IMR-90 (cell line): ENCODE data around the gene MRPL20. TPM values are rescaled to one million over a fixed set of nuclear protein-coding genes. Genes with fewer than 3 reads are reported as not detected.

Experiments used
- ATAC-seq: fragments of 200-7000 bp; cut with Tn5 transposase; 2 replicates; pipeline ENCODE4 v1.9.1; 2020; ENCODE audit warnings: low read depth, mild to moderate bottlenecking, moderate library complexity
- BruUV-seq: library from RNA; stranded (reverse); fragments of 400-500 nt; replicated peaks from 2 replicates; lab custom pipeline; 2021; lab: Mats Ljungman, UMichigan
- CTCF ChIA-PET: fragments of 300-600 bp; formaldehyde crosslinking; extraction: SDS; loops from one replicate; lab custom pipeline; 2021; ENCODE audit warnings: antibody characterized with exemption; lab: Yijun Ruan, JAX
- POLR2A ChIA-PET: fragments of 300-600 bp; sonication (Branson Sonifier 250); formaldehyde crosslinking; loops from one replicate; lab custom pipeline; 2022; ENCODE audit warnings: antibody characterized with exemption; ENCODE audit not compliant: unreplicated experiment; lab: Charles Lee
- DNase-seq: peaks from one replicate; pipeline ENCODE4 v3.0.0; 2013
- H2AFZ ChIP-seq: replicated peaks from 2 replicates; pipeline ENCODE3; 2013; ENCODE audit warnings: low read length, mild to moderate bottlenecking; ENCODE audit not compliant: poor library complexity
- H2AK5ac ChIP-seq: 2 replicates; pipeline ENCODE4 v1.6.1; 2013; ENCODE audit warnings: low read depth, low read length, inconsistent platforms
- H2AK9ac ChIP-seq: replicated peaks from 2 replicates; pipeline ENCODE3; 2013; ENCODE audit warnings: mild to moderate bottlenecking, low read depth, low read length, moderate library complexity; ENCODE audit not compliant: poor library complexity
- H2BK120ac ChIP-seq: 2 replicates; pipeline ENCODE4 v1.6.1; 2013; ENCODE audit warnings: low read depth, low read length, inconsistent platforms
- H2BK15ac ChIP-seq: 3 replicates; pipeline ENCODE4 v1.6.1; 2013; ENCODE audit warnings: low read depth, low read length, inconsistent platforms
- H2BK20ac ChIP-seq: 2 replicates; pipeline ENCODE4 v1.6.1; 2013; ENCODE audit warnings: low read depth, mild to moderate bottlenecking, inconsistent platforms, low read length, moderate library complexity
- H2BK5ac ChIP-seq: 2 replicates; pipeline ENCODE4 v1.6.1; 2013; ENCODE audit warnings: mild to moderate bottlenecking, low read depth, low read length, inconsistent platforms; ENCODE audit not compliant: poor library complexity, severe bottlenecking
- H3K14ac ChIP-seq: replicated peaks from 2 replicates; pipeline ENCODE4 v1.6.1; 2013; ENCODE audit warnings: low read depth, low read length, inconsistent platforms
- H3K18ac ChIP-seq: 2 replicates; pipeline ENCODE4 v1.6.1; 2013; ENCODE audit warnings: low read depth, low read length, control low read depth
- H3K23ac ChIP-seq: 2 replicates; pipeline ENCODE4 v1.6.1; 2013; ENCODE audit warnings: low read depth, low read length, inconsistent platforms
- H3K27ac ChIP-seq: 2 replicates; pipeline ENCODE4 v1.5.1; 2013; ENCODE audit warnings: mild to moderate bottlenecking, control low read depth, low read length; ENCODE audit not compliant: insufficient read depth
- H3K27me3 ChIP-seq: 2 replicates; pipeline ENCODE4 v1.6.1; 2013; ENCODE audit warnings: low read length; ENCODE audit not compliant: control insufficient read depth, insufficient read depth
- H3K36me3 ChIP-seq: 2 replicates; pipeline ENCODE4 v1.6.1; 2013; ENCODE audit warnings: low read length, mixed read lengths; ENCODE audit not compliant: control insufficient read depth, insufficient read depth
- H3K4ac ChIP-seq: 2 replicates; pipeline ENCODE4 v1.6.1; 2013; ENCODE audit warnings: low read depth, low read length, inconsistent platforms
- H3K4me1 ChIP-seq: 2 replicates; pipeline ENCODE4 v1.6.1; 2013; ENCODE audit warnings: low read length, mixed read lengths; ENCODE audit not compliant: control insufficient read depth, insufficient read depth
- H3K4me2 ChIP-seq: 2 replicates; pipeline ENCODE4 v1.6.1; 2013; ENCODE audit warnings: low read depth, mild to moderate bottlenecking, control low read depth, low read length, moderate library complexity
- H3K4me3 ChIP-seq: 2 replicates; pipeline ENCODE4 v1.5.1; 2013; ENCODE audit warnings: low read depth, mild to moderate bottlenecking, control low read depth, low read length, moderate library complexity; ENCODE audit not compliant: insufficient read depth
- H3K56ac ChIP-seq: 2 replicates; pipeline ENCODE4 v1.6.1; 2013; ENCODE audit warnings: low read length, inconsistent platforms; ENCODE audit not compliant: insufficient read depth; ENCODE audit errors: extremely low read depth
- H3K79me1 ChIP-seq, 2 experiments: 2 replicates each; pipeline ENCODE4 v1.6.1; 2013; ENCODE audit warnings: low read length in 2 of 2, inconsistent platforms in 1 of 2, low read depth in 1 of 2
- H3K9ac ChIP-seq: 2 replicates; pipeline ENCODE4 v1.6.1; 2013; ENCODE audit warnings: low read depth, low read length, control low read depth
- H3K9me1 ChIP-seq: 2 replicates; pipeline ENCODE4 v1.6.1; 2013; ENCODE audit warnings: low read length, inconsistent platforms; ENCODE audit not compliant: insufficient read depth
- H3K9me3 ChIP-seq: 2 replicates; pipeline ENCODE4 v1.6.1; 2013; ENCODE audit warnings: low read length; ENCODE audit not compliant: control insufficient read depth, insufficient read depth
- H4K20me1 ChIP-seq: 2 replicates; pipeline ENCODE4 v1.6.1; 2013; ENCODE audit warnings: low read length, inconsistent platforms; ENCODE audit not compliant: insufficient read depth
- H4K5ac ChIP-seq: 2 replicates; pipeline ENCODE4 v1.6.1; 2013; ENCODE audit warnings: mild to moderate bottlenecking, low read depth, low read length, control low read depth
- H4K8ac ChIP-seq, 2 experiments: 2 replicates each; pipeline ENCODE4 v1.6.1; 2013; ENCODE audit warnings: low read depth in 2 of 2, low read length in 2 of 2, control low read depth in 1 of 2, inconsistent platforms in 1 of 2
- H4K91ac ChIP-seq: 2 replicates; pipeline ENCODE4 v1.6.1; 2013; ENCODE audit warnings: low read depth, low read length, inconsistent platforms; ENCODE audit not compliant: insufficient read depth
- BHLHE40 ChIP-seq: fragments of 150-350 bp; IDR thresholded peaks from 2 replicates; pipeline ENCODE4 v1.6.1; 2016; ENCODE audit warnings: mild to moderate bottlenecking, low read depth, low read length
- FOS ChIP-seq: fragments of 150-350 bp; IDR thresholded peaks from 2 replicates; pipeline ENCODE4 v1.6.1; 2016; ENCODE audit warnings: low read depth, low read length
- NFE2L2 ChIP-seq: fragments of 150-350 bp; IDR thresholded peaks from 2 replicates; pipeline ENCODE4 v1.6.1; 2016; ENCODE audit warnings: low read depth, mild to moderate bottlenecking, low read length
- POLR2A ChIP-seq: IDR thresholded peaks from 2 replicates; pipeline ENCODE4 v1.6.1; 2012; ENCODE audit warnings: mild to moderate bottlenecking, low read depth, low read length
- RCOR1 ChIP-seq: IDR thresholded peaks from 2 replicates; pipeline ENCODE4 v1.6.1; 2012; ENCODE audit warnings: mild to moderate bottlenecking, low read length, improper control_type of control experiment; ENCODE audit not compliant: insufficient replicate concordance
- SMC3 ChIP-seq: fragments of 150-350 bp; IDR thresholded peaks from 2 replicates; pipeline ENCODE4 v1.6.1; 2016; ENCODE audit warnings: low read depth, mild to moderate bottlenecking, antibody characterized with exemption, low read length, moderate library complexity
- WGBS, 2 experiments: methylation state at CpG; one replicate each; pipeline versions ENCODE4 v1.1.5 to v1.1.7; 2013; ENCODE audit warnings: missing lambda C conversion rate in 2 of 2; ENCODE audit not compliant: insufficient read length in 1 of 2; ENCODE audit errors: extremely low coverage in 2 of 2; 5-methylcytosine and 5-hydroxymethylcytosine counted together
- dilution Hi-C: fragments of 300-500 bp; cut with HindIII; formaldehyde crosslinking; loops from one replicate; pipeline ENCODE4 v1.14.3; 2018; ENCODE audit warnings: low sequenced_read_pairs; ENCODE audit not compliant: unreplicated experiment
- in situ Hi-C: fragments of 300-500 bp; cut with MboI; formaldehyde crosslinking; loops from 3 replicates; pipeline ENCODE4 v1.14.3; 2019; ENCODE audit warnings: low sequenced_read_pairs, inconsistent platforms, mixed read lengths
- intact Hi-C: fragments of 100-400 bp; cut with micrococcal nuclease; formaldehyde crosslinking; loops from 2 replicates; pipeline ENCODE4 v1.10.0; 2022
- polyA plus RNA-seq, 3 experiments: library from polyadenylated mRNA; depleted of rRNA; stranded (reverse); fragments of >200 nt; gene quantifications; 2 replicates each; pipeline ENCODE4 v1.2.3, GENCODE V29; 2012; ENCODE audit warnings: low replicate concordance in 1 of 3
- total RNA-seq: library from RNA; depleted of rRNA; stranded (reverse); fragments of >200 nt; gene quantifications from 2 replicates; pipeline ENCODE4 v1.2.3, GENCODE V29; 2012
- TF ChIP-seq, protein P1 (sequence below): fragments of 150-350 bp; IDR thresholded peaks from 2 replicates; pipeline ENCODE4 v1.6.1; 2017; ENCODE audit warnings: mild to moderate bottlenecking, antibody characterized with exemption, low read length, low read depth
- TF ChIP-seq, protein P2 (sequence below): conservative IDR thresholded peaks from 2 replicates; pipeline ENCODE4 v1.5.1; 2012; ENCODE audit warnings: mild to moderate bottlenecking, low read depth, low read length, improper control_type of control experiment

The MRPL20 gene
- total and polyA plus RNA-seq, 2 of the 4 experiments (the other 2 are of a cell fraction): 141 to 157 TPM

DNA sequence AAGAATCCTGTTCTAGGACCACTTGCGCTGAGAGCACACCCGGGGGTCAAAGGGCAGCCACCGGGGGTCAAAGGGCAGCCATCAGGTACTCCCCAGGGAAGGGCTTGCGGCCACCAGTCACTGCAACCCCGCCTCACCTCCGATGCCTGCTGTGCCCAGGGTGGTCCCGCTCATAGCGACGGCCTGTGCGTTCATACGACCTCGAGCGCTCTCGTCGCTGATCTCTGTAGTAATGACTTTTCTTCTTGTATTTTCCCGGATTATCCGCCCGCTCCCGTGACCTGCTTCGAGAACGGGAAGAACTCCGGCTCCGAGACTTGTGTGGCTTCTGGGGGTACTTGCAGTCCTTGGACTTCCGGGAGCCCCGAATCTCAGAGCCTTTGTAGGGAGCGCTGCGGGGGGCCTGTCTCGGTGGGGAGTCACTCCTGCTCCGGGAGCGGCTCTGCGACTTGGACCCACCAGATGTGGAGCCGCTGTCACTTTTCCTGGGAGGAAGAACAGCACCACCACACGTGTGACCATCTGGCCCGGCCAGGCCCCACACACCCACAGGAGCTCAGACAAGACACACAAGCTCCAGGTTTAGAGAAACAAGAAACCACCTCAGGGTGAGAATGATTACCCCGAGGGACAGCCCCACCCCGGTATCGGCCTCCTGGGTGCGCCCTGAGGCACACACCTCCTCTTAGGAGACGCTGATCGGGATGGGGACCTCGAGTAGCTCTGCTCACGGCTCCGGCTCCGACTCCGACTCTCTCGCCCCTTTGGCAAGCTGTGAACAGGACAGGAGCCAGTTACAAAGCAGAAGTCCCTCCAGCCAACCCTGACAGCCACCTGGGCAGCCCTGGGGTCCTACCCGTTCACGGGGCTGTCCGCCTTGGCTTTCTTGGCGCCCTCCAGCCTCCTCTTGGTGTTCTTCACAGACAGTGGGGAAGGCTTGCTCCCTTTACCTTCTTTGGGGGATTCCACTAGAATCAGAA is 19.7 kb downstream of the MRPL20 start:
- H2BK120ac ChIP-seq: no peak overlapping the region
- H3K4me2 ChIP-seq: no peak overlapping the region
- H3K14ac ChIP-seq: no peak overlapping the region
- 97% methylated on average over 32 of the region's 50 CpGs; no CpG with 5 or more reads in 1 of the 2 experiments for WGBS, 2 experiments
- H2BK20ac ChIP-seq: no peak overlapping the region
- H3K27me3 ChIP-seq: no peaks in the 10 kb centered on the region
- no peaks in the 10 kb centered on the region; the same call in 1 of the 2 replicates for H3K9me1 ChIP-seq
- dilution Hi-C loops (no loop called here), intact Hi-C loops (no loop called here), in situ Hi-C loops (no loop called here)
- H3K18ac ChIP-seq: no peak overlapping the region
- no peak for ATAC-seq
- peaks cover 16 to 38% of the 10 kb centered on the region in 2 experiments for H3K79me1 ChIP-seq
- H3K27ac ChIP-seq: no peak overlapping the region
- H3K4ac ChIP-seq: no peak overlapping the region
- H3K23ac ChIP-seq: no peak overlapping the region
- no peak overlapping the region for H4K5ac ChIP-seq
- no peaks in the 10 kb centered on the region for H3K4me1 ChIP-seq
- H4K91ac ChIP-seq: no peak overlapping the region
- H2AFZ ChIP-seq: no peak overlapping the region
- ChIA-PET CTCF (no interaction called here), POLR2A (no interaction called here)
- TF ChIP-seq POLR2A (no peak), BHLHE40 (no peak), SMC3 (no peak), RCOR1 (no peak), NFE2L2 (no peak), FOS (no peak)
- TF ChIP-seq, protein P1, sequence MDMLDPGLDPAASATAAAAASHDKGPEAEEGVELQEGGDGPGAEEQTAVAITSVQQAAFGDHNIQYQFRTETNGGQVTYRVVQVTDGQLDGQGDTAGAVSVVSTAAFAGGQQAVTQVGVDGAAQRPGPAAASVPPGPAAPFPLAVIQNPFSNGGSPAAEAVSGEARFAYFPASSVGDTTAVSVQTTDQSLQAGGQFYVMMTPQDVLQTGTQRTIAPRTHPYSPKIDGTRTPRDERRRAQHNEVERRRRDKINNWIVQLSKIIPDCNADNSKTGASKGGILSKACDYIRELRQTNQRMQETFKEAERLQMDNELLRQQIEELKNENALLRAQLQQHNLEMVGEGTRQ: no peak
- TF ChIP-seq, protein P2, sequence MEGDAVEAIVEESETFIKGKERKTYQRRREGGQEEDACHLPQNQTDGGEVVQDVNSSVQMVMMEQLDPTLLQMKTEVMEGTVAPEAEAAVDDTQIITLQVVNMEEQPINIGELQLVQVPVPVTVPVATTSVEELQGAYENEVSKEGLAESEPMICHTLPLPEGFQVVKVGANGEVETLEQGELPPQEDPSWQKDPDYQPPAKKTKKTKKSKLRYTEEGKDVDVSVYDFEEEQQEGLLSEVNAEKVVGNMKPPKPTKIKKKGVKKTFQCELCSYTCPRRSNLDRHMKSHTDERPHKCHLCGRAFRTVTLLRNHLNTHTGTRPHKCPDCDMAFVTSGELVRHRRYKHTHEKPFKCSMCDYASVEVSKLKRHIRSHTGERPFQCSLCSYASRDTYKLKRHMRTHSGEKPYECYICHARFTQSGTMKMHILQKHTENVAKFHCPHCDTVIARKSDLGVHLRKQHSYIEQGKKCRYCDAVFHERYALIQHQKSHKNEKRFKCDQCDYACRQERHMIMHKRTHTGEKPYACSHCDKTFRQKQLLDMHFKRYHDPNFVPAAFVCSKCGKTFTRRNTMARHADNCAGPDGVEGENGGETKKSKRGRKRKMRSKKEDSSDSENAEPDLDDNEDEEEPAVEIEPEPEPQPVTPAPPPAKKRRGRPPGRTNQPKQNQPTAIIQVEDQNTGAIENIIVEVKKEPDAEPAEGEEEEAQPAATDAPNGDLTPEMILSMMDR: no peak
- H3K36me3 ChIP-seq: peaks cover 62% of the 10 kb centered on the region
- H2AK5ac ChIP-seq: no peak overlapping the region
- no peak overlapping the region for H2BK5ac ChIP-seq
- DNase-seq: no peak
- no peak overlapping the region for H2AK9ac ChIP-seq
- peaks cover 9% of the 10 kb centered on the region; the same call in 1 of the 2 replicates for H4K20me1 ChIP-seq
- no TSS peak for BruUV-seq
- no peak overlapping the region for H3K9ac ChIP-seq
- no peak overlapping the region for H3K4me3 ChIP-seq
- no peaks in the 10 kb centered on the region for H3K9me3 ChIP-seq
- H2BK15ac ChIP-seq: no peak overlapping the region
- H3K56ac ChIP-seq: no peak overlapping the region
- no peak overlapping the region for H4K8ac ChIP-seq
